BJ (cell line): ENCODE measurements around the gene SARM1. TPM values are rescaled to one million over a fixed set of nuclear protein-coding genes. Genes with fewer than 3 reads are reported as not detected.

ENCODE experiments used
- CTCF ChIA-PET: fragments of 350-600 bp; formaldehyde crosslinking; extraction: SDS; loops from one replicate; lab custom pipeline; 2021; ENCODE audit warnings: antibody characterized with exemption, inconsistent platforms; lab: Yijun Ruan, JAX
- POLR2A ChIA-PET: fragments of 300-600 bp; sonication (Branson Sonifier 250); formaldehyde crosslinking; extraction: SDS; loops from one replicate; lab custom pipeline; 2021; ENCODE audit warnings: antibody characterized with exemption; lab: Charles Lee
- DNase-seq: peaks from one replicate; pipeline ENCODE4 v3.0.0-alpha.2; 2011; ENCODE audit warnings: low read depth
- H3K27me3 ChIP-seq: 2 replicates; pipeline ENCODE4 v1.6.0; 2011; ENCODE audit warnings: low read length; ENCODE audit not compliant: control insufficient read depth, insufficient read depth
- H3K36me3 ChIP-seq: 2 replicates; pipeline ENCODE4 v1.5.1; 2011; ENCODE audit warnings: low read length; ENCODE audit not compliant: control insufficient read depth, insufficient read depth
- H3K4me3 ChIP-seq: 2 replicates; pipeline ENCODE4 v1.5.1; 2011; ENCODE audit warnings: low read depth, mild to moderate bottlenecking, control low read depth, low read length
- polyA plus RNA-seq: library from polyadenylated mRNA; depleted of rRNA; stranded (reverse); fragments of >200 nt; gene quantifications from 2 replicates; pipeline ENCODE4 v1.2.3, GENCODE V29; 2011
- TF ChIP-seq, protein P1 (sequence below): IDR thresholded peaks from 2 replicates; pipeline ENCODE4 v1.5.1; 2011; ENCODE audit warnings: low read depth, mild to moderate bottlenecking, control low read depth, inconsistent platforms, low read length, moderate library complexity; ENCODE audit not compliant: insufficient read depth

The SARM1 gene
- polyA plus RNA-seq, 1 experiment, result 13.4 TPM

- no peaks in the 10 kb centered on the region; the same call in 1 of the 2 replicates for H3K27me3 ChIP-seq
- TF ChIP-seq, protein P1, sequence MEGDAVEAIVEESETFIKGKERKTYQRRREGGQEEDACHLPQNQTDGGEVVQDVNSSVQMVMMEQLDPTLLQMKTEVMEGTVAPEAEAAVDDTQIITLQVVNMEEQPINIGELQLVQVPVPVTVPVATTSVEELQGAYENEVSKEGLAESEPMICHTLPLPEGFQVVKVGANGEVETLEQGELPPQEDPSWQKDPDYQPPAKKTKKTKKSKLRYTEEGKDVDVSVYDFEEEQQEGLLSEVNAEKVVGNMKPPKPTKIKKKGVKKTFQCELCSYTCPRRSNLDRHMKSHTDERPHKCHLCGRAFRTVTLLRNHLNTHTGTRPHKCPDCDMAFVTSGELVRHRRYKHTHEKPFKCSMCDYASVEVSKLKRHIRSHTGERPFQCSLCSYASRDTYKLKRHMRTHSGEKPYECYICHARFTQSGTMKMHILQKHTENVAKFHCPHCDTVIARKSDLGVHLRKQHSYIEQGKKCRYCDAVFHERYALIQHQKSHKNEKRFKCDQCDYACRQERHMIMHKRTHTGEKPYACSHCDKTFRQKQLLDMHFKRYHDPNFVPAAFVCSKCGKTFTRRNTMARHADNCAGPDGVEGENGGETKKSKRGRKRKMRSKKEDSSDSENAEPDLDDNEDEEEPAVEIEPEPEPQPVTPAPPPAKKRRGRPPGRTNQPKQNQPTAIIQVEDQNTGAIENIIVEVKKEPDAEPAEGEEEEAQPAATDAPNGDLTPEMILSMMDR, result 0 out of 2 replicates have a peak, but pooled peaks have one; percentile 5
- peak overlapping the region; percentile 77 for H3K4me3 ChIP-seq
- POLR2A ChIA-PET, result no interaction called here
- peaks cover 3% of the 10 kb centered on the region for H3K36me3 ChIP-seq
- CTCF ChIA-PET, result interaction anchor here (1.3 to 3.2 kb wide), 2 partner anchors 12 to 599 kb away, joined by 3 to 16 read pairs; no protein-coding TSS in a partner anchor
- DNase-seq, result no peak
Measured at GRCh38 chr17:28404812-28405570, 33.5 kb downstream of the SARM1 start.

DNA sequence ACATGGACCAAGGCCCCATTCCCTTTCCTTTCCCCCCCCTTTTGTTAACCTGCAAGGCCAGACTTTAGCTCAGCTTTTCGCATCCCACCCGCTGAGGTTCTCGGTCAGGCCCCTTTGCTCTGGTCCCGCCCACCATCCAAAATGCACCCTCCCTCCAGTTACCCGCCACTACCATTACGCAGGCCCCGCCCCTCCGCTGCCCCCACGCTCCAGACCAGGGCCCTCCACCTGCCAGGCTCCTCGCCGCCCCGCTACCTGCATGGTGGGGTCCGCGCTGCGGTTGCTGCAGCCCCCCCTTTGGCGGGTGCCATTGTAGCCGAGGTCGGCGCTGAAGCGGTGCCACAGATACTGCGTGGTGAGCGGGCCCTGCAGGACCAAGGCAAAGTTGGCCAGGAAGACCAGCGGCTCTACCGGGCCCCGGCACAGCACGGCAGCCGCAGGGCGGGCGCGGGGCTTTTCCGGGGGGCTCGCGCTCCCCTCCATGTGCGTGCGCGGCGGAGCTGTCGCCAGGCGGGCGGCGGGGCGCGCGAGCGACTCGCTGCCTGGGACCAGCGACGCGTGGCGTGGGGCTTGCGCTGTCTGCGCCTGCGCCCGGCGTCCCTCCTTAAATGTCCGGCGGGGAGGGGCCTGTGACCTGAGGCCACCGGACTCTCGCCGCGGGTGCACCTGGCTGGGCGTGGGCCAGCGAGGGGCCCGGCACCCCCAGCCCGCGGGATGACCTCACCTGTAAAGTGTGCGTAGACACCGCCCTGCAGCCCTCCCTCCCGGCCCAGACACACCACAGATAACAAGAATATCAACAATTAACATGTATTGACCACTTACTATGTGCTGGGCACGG, 34.4 kb downstream of the SARM1 start, which contains the start of gene SLC46A1:
TSS of gene SLC46A1 (minus strand) at position 581 of the 841 bp plus-strand sequence. CDS start at position 483, 98 bp downstream.
- peaks cover 3% of the 10 kb centered on the region; the same call in 1 of the 2 replicates for H3K36me3 ChIP-seq
- TF ChIP-seq, protein P1, result no peak; the same call in 1 of the 2 replicates
- ChIA-PET CTCF (interaction anchor here (0.6 to 3.2 kb wide), 3 partner anchors 11 to 600 kb away, joined by 3 to 16 read pairs (median 4); no protein-coding TSS in a partner anchor), POLR2A (no interaction called here)
- no peak for DNase-seq
- H3K27me3 ChIP-seq, result no peaks in the 10 kb centered on the region; the same call in 1 of the 2 replicates
- H3K4me3 ChIP-seq, result peak within 1 kb of the TSS; percentile 77

- TF ChIP-seq, protein P1, result no peak
Measured at GRCh38 chr17:28406473-28406814, 35.0 kb downstream of the SARM1 start.

DNA sequence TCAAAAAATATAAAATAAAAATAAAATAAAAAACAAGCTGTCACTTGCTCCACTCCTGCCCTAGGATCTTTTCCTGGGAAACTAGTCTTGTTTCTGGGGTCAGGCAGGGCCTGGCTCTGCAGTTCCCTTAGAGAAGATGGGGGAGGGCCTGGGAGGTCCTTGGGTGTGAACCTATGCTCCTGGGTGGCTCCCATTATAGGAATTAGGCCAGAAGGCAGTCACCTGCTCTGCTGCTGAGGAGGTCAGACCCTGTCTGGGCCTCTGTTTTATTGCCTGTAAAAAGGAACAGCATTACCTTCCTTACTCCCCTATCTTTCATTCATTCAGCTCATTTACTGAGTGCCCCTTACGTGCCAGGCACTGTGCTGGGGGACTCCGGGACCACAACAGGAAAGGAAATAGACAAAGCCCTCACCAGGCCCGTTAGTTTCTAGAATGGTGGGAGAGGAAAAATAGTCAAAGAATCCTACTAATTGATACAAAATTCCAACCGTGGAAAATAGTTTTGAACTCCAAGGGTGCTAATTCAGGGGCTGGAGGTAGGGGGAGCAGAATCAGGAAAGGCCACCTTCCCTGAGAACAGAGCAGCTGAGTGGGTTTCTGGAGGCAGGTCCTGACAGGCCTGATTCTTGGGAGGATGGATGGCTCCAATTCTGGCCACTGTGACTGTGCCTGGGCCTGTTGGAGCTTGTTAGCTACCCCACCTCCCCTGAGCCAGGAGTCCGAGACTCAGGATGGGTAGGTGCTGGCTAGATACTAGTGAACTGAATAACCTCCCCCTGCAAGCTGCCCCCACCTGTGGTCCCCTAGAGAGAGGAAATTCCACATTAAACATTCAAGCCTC, 35.9 kb downstream of the SARM1 start:
- Histone ChIP-seq H3K36me3 (no peaks in the 10 kb centered on the region; the same call in 1 of the 2 replicates), H3K4me3 (no peak overlapping the region), H3K27me3 (peaks cover 2% of the 10 kb centered on the region)
- no peak for DNase-seq
- ChIA-PET POLR2A (interaction anchor here (0.5 kb wide), 1 partner anchor 829 kb away, joined by 3 read pairs; no protein-coding TSS in a partner anchor), CTCF (interaction anchor here (1.1 to 1.2 kb wide), 2 partner anchors 10 to 174 kb away, joined by 4 to 8 read pairs; no protein-coding TSS in a partner anchor)
- TF ChIP-seq, protein P1, result no peak

More at GRCh38 chr17:28406473-28406814, 35.0 kb downstream of the SARM1 start:
- no peaks in the 10 kb centered on the region; the same call in 1 of the 2 replicates for H3K27me3 ChIP-seq
- DNase-seq, result no peak
- CTCF ChIA-PET, result interaction anchor here (0.6 to 3.2 kb wide), 2 partner anchors 10 to 11 kb away, joined by 4 to 16 read pairs; no protein-coding TSS in a partner anchor
- peaks cover 3% of the 10 kb centered on the region; the same call in 1 of the 2 replicates for H3K36me3 ChIP-seq
- POLR2A ChIA-PET, result interaction anchor here (0.5 kb wide), 1 partner anchor 828 kb away, joined by 3 read pairs; no protein-coding TSS in a partner anchor
- peak overlapping the region; percentile 77 for H3K4me3 ChIP-seq
